SH-SY5Y (cell line): ENCODE results near the gene PDIA2.

ENCODE experiments used
- GATA2 ChIP-seq: IDR thresholded peaks from 2 replicates; pipeline ENCODE4 v1.6.1; 2011; ENCODE audit warnings: mild to moderate bottlenecking, low read depth, low read length
- GATA3 ChIP-seq: IDR thresholded peaks from 2 replicates; pipeline ENCODE4 v1.6.1; 2011; ENCODE audit warnings: low read depth, mild to moderate bottlenecking, low read length, moderate library complexity

- TF ChIP-seq GATA2: no peak
- TF ChIP-seq GATA3: no peak
Observed at GRCh38 chr16:290015-290680, 7.2 kb downstream of the PDIA2 start.
